Upper lobe of left lung (tissue), 4 donors: ENCODE results near the gene TSHZ2.

Experiments used
- CTCF ChIP-seq, 6 experiments: fragments of 450-650 bp in 4 of 6; fragments of 200-600 bp in 2 of 6; sonication (generic) in 2 of 6; IDR thresholded peaks; one replicate each; pipeline ENCODE4 v1.5.1; 2016 to 2019; ENCODE audit warnings: antibody characterized with exemption in 6 of 6
- EP300 ChIP-seq, 4 donors: sonication (generic); formaldehyde crosslinking; IDR thresholded peaks; one replicate each; pipeline ENCODE4 v1.5.1; 2017; ENCODE audit warnings: antibody characterized with exemption in 4 of 4, control low read depth in 2 of 4
- POLR2A ChIP-seq, 4 donors: fragments of 450-650 bp; IDR thresholded peaks; one replicate each; pipeline ENCODE4 v1.5.1; 2016 to 2017; ENCODE audit warnings: antibody characterized with exemption in 4 of 4, mild to moderate bottlenecking in 2 of 4
- POLR2AphosphoS5 ChIP-seq, 2 donors: sonication (generic); formaldehyde crosslinking; IDR thresholded peaks; one replicate each; pipeline ENCODE4 v1.5.1; 2017; ENCODE audit warnings: antibody characterized with exemption in 2 of 2

DNA sequence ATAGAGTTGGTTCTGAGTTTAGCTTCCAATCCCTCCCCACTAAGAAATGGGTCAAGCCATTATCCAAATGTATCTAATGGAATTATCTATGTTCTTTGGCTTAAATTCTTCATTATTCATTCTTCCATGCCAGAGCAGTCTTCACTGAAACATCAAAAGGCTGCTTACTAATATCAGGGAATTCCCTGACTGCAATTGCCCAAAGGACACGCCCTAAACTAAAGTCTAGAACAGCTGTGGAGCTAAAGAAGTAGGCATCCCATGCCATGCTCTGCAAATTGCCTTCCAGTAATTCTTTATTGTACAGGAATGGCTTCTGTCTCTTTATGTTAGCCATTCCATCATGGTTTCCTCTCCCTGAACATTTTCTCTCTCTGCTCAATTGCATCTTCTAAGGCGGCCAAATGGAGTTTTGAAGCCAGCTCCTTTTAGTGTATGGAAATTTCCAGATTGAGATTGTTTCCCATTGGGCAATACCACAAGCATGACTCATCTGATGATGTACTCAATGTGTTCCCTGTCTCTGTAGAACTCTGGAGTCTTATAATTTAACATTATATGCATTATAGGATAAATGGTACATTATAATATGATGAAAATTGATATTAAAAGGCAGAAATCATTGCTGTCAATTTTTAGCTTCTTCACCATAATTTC lies 28.8 kb upstream of the TSHZ2 start:
- TF ChIP-seq POLR2A (IDR thresholded peaks at IDR 0.05) (no peak), CTCF (IDR thresholded peaks at IDR 0.05) (no peak), POLR2AphosphoS5 (IDR thresholded peaks at IDR 0.05) (no peak), EP300 (IDR thresholded peaks at IDR 0.05) (no peak)
